Activated naive CD4-positive, alpha-beta T cell treated with anti-CD3 and anti-CD28 coated beads for 36 hours (primary cell): ENCODE results near the gene PDIA2. TPM values are rescaled to one million over a fixed set of nuclear protein-coding genes. Genes with fewer than 3 reads are reported as not detected.
"Not testable (repeated sequence)": the region's sequence is repeated elsewhere in the genome, so short reads cannot be mapped to it uniquely, and the experiment has no call there.

ENCODE experiments used
- CTCF ChIA-PET: fragments of 350-600 bp; sonication (Branson Sonifier 250); formaldehyde crosslinking; loops from one replicate; lab custom pipeline; 2021; ENCODE audit warnings: antibody characterized with exemption; lab: Charles Lee
- DNase-seq: peaks from one replicate; pipeline ENCODE4 v3.0.0-alpha.2; 2020
- H3K27ac Mint-ChIP-seq: one replicate; pipeline ENCODE4 v1.8.0; 2021; ENCODE audit warnings: mild to moderate bottlenecking, mixed read lengths
- H3K27me3 Mint-ChIP-seq: one replicate; pipeline ENCODE4 v1.8.0; 2021; ENCODE audit warnings: low read depth, mixed read lengths
- H3K36me3 Mint-ChIP-seq: one replicate; pipeline ENCODE4 v1.8.0; 2021; ENCODE audit warnings: low read depth, mixed read lengths
- H3K4me1 Mint-ChIP-seq: one replicate; pipeline ENCODE4 v1.8.0; 2021; ENCODE audit warnings: low read depth, mixed read lengths
- H3K4me3 Mint-ChIP-seq: one replicate; pipeline ENCODE4 v1.8.0; 2021; ENCODE audit warnings: mild to moderate bottlenecking, moderate library complexity, mixed read lengths
- H3K9me3 Mint-ChIP-seq: one replicate; pipeline ENCODE4 v1.8.0; 2021; ENCODE audit warnings: mixed read lengths
- intact Hi-C: fragments of 100-400 bp; cut with micrococcal nuclease; formaldehyde crosslinking; loops from one replicate; pipeline ENCODE4 v1.15.1; 2023
- total RNA-seq, 2 experiments: library from RNA; stranded (reverse); gene quantifications; one replicate each; pipeline ENCODE4 v1.2.3, GENCODE V29; 2021

The PDIA2 gene
- total RNA-seq, 2 experiments from 2014 or later: not detected

DNA sequence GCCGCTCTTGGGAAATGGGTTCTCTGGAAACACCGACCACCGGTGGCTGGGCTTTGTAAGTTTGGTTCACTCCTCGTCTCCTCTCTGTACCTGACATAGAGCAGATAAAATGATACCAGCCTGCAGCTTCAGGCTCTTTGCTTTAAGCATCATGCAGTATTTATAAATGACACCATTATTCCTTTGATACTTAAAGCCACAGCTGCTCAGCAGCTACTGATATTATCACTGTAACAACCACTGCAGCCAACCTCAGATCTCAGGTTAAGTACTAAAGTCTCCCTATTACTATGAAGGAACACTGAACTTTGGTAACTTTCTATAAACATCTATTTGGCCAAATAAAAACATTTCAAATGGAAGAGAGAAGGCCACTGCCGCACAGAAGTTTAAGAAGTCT lies 34.6 kb downstream of the PDIA2 start:
- CTCF ChIA-PET: no interaction called here
- Mint-ChIP-seq H3K4me1 (peaks cover 40% of the 10 kb centered on the region), H3K27ac (no peak overlapping the region), H3K9me3 (no peaks in the 10 kb centered on the region), H3K4me3 (no peak overlapping the region), H3K36me3 (no peaks in the 10 kb centered on the region), H3K27me3 (no peaks in the 10 kb centered on the region)
- intact Hi-C loops: no loop called here
- DNase-seq: no peak

DNA sequence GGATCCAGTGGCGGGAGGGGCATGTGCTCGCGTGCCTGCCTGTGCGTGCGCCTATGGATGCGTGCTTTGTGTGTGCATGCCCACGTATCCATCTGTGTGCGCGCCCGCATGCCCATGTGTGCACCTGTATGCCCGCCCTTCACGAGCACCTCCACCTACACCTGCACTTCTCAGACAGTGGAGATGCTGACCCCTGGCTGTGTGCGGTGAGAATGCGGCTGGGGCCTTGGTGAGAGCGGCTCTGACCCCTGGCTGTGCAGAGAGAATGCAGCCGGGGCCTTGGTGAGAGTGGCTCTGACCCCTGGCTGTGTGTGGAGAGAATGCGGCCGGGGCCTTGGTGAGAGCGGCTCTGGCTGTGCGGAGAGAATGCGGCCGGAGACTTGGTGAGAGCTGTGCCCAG lies 35.7 kb downstream of the PDIA2 start:
- peak; percentile 39 for DNase-seq
- Mint-ChIP-seq H3K9me3 (no peaks in the 10 kb centered on the region), H3K4me3 (no peak overlapping the region), H3K36me3 (no peaks in the 10 kb centered on the region), H3K27me3 (no peaks in the 10 kb centered on the region), H3K27ac (no peak overlapping the region), H3K4me1 (peaks cover 46% of the 10 kb centered on the region)
- intact Hi-C loops: no loop called here
- CTCF ChIA-PET: no interaction called here

DNA sequence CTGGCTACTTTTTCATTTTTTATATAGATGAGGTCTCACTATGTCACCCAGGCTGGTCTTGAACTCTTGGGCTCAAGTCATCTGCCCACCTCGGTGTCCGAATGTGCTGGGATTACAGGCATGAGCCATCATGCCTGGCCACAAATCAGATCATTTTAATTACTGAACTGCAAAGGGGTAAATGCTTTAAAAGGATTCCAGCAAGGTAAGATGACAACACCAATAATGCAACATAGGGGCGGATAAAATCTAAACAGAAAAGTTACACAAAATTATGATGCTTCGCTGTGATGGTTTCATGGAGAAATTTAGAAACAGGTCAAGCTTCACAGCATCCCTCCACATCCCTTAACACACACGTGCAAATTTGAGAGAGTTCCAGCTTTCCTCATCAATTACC lies 37.2 kb downstream of the PDIA2 start:
- Mint-ChIP-seq H3K36me3 (no peaks in the 10 kb centered on the region), H3K27ac (no peak overlapping the region), H3K9me3 (no peaks in the 10 kb centered on the region), H3K4me3 (no peak overlapping the region), H3K4me1 (peaks cover 60% of the 10 kb centered on the region), H3K27me3 (no peaks in the 10 kb centered on the region)
- intact Hi-C loops: no loop called here
- DNase-seq: no peak
- CTCF ChIA-PET: interaction anchor here (0.6 kb wide), 1 partner anchor 214 kb away, joined by 3 read pairs; no protein-coding TSS in a partner anchor

DNA sequence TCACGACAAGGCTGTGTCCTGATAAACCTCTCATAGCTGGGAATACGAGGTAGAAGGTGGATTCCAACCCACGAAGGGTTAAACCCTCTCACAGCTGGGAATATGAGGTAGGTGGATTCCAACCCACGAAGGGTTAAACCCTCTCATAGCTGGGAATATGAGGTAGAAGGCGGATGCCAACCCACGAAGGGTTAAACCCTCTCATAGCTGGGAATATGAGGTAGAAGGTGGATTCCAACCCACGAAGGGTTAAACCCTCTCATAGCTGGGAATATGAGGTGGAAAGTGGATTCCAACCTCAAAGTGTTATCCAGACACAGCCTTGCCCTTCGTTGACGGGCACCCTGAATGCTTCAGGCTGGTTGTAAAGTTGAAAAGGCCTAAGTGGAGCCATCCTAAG lies 38.6 kb downstream of the PDIA2 start:
- no peaks in the 10 kb centered on the region for H3K27me3 Mint-ChIP-seq
- peaks cover 68% of the 10 kb centered on the region for H3K4me1 Mint-ChIP-seq
- no peaks in the 10 kb centered on the region for H3K9me3 Mint-ChIP-seq
- H3K4me3 Mint-ChIP-seq: no peak overlapping the region
- no peaks in the 10 kb centered on the region for H3K36me3 Mint-ChIP-seq
- CTCF ChIA-PET: interaction anchor here (0.6 kb wide), 2 partner anchors 11 to 122 kb away, joined by 3 read pairs; no protein-coding TSS in a partner anchor
- intact Hi-C loops: no loop called here
- H3K27ac Mint-ChIP-seq: no peak overlapping the region
- DNase-seq: no peak

DNA sequence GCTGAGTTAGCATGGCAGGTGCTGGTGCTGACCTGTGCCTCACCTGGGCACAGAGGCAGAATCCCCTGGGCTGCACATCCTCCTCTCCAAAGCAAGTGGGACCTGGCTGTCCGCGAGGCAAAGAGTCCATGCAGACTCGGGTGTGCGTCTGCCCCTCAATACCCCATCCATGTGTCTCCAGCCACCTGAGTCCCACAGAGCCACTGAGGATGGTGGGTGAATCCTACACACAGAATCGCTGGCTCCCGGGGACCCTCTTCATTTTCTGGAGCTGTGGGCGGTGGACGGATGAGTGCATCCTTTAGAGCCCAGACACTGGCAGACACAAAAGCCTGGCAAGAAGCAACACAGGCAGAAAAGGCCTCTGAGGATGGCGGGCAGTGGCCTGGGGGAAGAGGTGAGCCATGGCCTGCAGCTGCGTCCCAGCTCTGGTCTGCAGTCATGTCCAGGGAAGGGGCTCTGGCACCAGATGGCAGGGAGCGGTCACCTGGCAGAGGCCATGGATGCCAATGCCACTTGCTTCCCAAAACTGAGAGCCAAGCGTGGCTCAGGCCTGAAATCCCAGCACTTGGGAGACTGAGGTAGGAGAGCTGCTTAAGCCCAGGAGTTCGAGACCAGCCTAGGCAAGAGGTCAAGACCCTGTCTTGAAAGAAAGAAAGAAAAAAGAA lies 39.6 kb downstream of the PDIA2 start:
- Mint-ChIP-seq H3K9me3 (no peaks in the 10 kb centered on the region), H3K27ac (no peak overlapping the region)
- CTCF ChIA-PET: no interaction called here

DNA sequence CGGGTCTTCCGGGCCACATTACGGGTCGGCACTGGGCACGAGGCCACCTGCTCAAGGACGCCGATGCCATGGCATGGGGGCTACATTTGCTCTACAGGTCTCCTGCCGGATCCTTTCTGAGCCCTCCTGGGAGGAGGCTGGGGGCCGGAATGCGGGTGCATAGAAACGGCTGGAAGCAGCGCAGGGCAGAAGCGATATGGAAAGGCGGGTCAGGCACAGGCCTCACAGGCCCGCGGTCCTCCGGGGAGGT lies 41.2 kb downstream of the PDIA2 start:
- Mint-ChIP-seq H3K27ac (peak overlapping the region; percentile 55), H3K36me3 (no peaks in the 10 kb centered on the region), H3K27me3 (no peaks in the 10 kb centered on the region), H3K4me3 (peak overlapping the region; percentile 71), H3K4me1 (peaks cover 67% of the 10 kb centered on the region), H3K9me3 (no peaks in the 10 kb centered on the region)
- intact Hi-C loops: loop anchor here (2.0 kb wide), 1 partner anchor 89 kb away; the partner anchor contains the start of gene FAM234A
- no peak for DNase-seq
- CTCF ChIA-PET: interaction anchor here (0.6 kb wide), 1 partner anchor 82 kb away, joined by 3 read pairs; no protein-coding TSS in a partner anchor

More for the DNA sequence above, 39.6 kb downstream of the PDIA2 start:
- H3K27me3 Mint-ChIP-seq: no peaks in the 10 kb centered on the region
- no peak for DNase-seq
- intact Hi-C loops: no loop called here
- H3K36me3 Mint-ChIP-seq: no peaks in the 10 kb centered on the region
- peaks cover 74% of the 10 kb centered on the region for H3K4me1 Mint-ChIP-seq
- no peak overlapping the region for H3K4me3 Mint-ChIP-seq

DNA sequence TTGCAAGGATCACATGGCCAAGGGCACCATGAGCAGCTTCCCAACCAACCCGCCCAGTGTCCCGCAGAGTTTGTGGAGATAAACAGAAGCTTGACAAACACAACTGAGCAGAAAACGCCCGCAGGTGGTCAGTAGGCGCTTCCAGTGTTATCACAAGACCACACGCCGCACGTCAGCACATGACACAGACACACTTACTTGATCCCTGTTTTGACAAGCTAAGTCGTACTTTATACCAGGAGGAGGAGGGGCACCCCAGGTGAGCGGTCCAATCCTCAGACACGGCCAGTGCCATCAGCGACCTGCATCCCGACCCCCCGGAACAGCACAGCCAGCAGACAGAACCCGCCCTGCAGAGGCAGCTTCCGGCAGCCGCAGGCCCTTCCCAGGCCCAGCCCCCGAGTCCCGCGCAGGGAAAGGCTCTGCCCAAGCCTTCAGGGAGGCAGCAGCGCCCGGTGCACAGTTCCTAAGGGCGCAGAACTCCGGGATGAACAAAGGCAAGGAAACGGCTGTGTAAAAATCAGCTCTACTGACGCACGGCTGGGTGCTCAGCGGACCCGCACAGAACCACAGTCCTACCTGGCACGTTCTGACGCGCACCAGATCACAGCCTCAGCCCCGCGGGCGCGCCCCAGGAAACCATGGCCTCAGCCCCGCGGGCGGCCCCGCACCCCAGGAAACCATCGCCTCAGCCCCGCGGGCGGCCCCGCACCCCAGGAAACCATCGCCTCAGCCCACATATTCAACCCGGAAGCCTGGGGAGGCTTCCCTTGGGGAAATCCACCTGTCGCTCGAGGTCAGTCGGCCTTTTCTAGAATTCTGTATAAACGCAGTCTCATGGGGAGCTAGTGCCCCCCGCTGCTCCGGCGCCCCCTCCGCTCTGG lies 41.7 kb downstream of the PDIA2 start:
- CTCF ChIA-PET: interaction anchor here (0.6 to 0.7 kb wide), 2 partner anchors 82 to 89 kb away, joined by 3 read pairs; no protein-coding TSS in a partner anchor
- H3K36me3 Mint-ChIP-seq: no peaks in the 10 kb centered on the region
- DNase-seq: peak; percentile 83
- no peaks in the 10 kb centered on the region for H3K27me3 Mint-ChIP-seq
- peak overlapping the region; percentile 71 for H3K4me3 Mint-ChIP-seq
- no peaks in the 10 kb centered on the region for H3K9me3 Mint-ChIP-seq
- H3K27ac Mint-ChIP-seq: peak overlapping the region; percentile 55
- intact Hi-C loops: loop anchor here (1.0 to 2.0 kb wide), 2 partner anchors 28 to 90 kb away; partner anchors contain the start of genes AXIN1 and FAM234A
- H3K4me1 Mint-ChIP-seq: peaks cover 64% of the 10 kb centered on the region

DNA sequence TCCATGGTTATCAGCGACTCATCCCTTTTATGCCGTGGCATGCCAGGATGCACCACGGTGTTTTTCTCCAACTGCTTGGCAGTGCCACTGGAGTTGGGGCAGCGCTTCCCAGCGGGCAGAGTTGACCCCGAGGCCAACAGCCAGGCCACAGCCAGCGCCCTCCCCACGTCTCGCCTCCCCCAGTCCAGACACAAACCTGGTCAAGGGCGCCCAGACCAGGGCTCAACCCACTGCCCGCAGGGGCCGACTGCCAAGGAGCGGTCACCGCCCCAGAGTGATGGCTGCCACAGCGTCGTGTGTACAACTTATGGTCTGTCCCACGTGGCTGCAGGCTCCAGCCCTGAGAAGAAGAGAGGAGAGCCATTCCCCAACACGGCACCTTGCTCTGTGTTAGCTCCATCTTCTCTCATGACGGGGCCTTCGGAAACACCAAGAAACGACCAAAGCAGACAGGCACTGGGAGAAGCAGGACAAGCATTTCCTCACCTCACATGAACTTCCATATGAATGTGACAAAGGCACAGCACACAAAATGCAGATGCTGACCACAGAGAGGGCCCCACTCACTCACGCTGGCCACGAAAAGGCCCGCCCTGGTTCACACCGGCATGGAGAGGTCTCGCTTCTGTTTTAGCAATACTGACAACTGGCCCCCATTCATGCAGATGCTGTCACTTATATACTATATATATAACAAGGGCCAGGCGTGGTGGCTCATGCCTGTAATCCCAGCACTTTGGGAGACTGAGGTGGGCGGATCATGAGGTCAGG lies 42.6 kb downstream of the PDIA2 start:
- Mint-ChIP-seq H3K4me3 (peak overlapping the region; percentile 71), H3K36me3 (peaks cover 2% of the 10 kb centered on the region), H3K27me3 (no peaks in the 10 kb centered on the region), H3K27ac (peak overlapping the region; percentile 55), H3K4me1 (peaks cover 63% of the 10 kb centered on the region), H3K9me3 (no peaks in the 10 kb centered on the region)
- CTCF ChIA-PET: interaction anchor here (0.6 kb wide), 1 partner anchor 61 kb away, joined by 3 read pairs; no protein-coding TSS in a partner anchor
- intact Hi-C loops: loop anchor here (1.0 to 2.0 kb wide), 2 partner anchors 27 to 91 kb away; partner anchors contain the start of genes AXIN1 and FAM234A
- no peak for DNase-seq

DNA sequence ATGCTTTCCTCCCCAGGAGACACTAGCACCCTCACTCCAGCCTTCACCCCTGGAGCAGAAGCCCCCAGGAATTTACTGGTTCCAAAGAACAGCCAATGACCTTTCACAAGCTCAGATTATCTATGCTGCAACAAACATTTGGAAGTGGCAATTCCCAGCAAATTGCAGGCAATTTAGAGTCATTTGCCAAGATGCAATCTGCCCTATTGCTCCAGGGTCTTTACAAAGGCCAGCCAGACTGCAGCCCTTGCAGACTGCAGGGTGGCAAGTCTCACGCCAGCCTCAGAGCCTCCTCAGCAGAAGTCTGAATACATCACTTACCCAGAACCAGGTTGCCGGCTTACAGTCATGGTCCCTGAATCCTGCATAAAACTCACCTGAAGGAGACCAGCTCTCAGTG lies 47.8 kb downstream of the PDIA2 start:
- no peak overlapping the region for H3K4me3 Mint-ChIP-seq
- H3K36me3 Mint-ChIP-seq: peaks cover 2% of the 10 kb centered on the region
- CTCF ChIA-PET: interaction anchor here (0.6 kb wide), 1 partner anchor 126 kb away, joined by 4 read pairs; no protein-coding TSS in a partner anchor
- peaks cover 59% of the 10 kb centered on the region for H3K4me1 Mint-ChIP-seq
- H3K27ac Mint-ChIP-seq: no peak overlapping the region
- intact Hi-C loops: no loop called here
- no peak for DNase-seq
- H3K9me3 Mint-ChIP-seq: no peaks in the 10 kb centered on the region
- H3K27me3 Mint-ChIP-seq: no peaks in the 10 kb centered on the region

DNA sequence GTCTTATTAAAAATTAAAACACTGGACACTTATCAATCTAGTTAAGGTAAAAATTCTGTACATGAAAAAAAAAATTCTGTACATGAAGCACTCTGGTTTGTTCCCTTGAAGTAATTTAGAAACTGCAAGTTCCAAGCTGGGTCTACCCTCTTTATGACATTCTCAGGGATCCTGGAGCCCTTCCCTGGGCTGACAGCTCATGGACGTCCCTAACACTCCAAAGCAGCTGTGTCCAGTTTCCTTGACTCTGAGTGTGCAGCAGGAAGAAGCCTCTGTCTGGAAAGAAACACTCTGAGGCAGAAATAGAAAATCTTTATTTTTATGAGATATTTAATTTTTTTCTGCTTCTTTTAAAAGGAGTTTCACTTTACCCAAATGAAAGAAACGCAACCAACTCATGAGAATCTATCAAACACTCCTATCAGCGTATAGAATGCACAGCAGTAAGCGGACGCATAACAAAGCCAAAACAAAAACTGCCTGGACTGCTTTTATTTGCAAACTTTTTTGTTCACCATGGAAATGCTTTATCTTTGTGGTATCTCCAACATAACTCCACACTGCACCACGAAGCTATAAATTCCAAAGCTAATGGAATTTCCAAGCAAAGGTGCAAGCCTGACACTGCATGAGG lies 48.3 kb downstream of the PDIA2 start:
- intact Hi-C loops, DNase-seq, H3K36me3 Mint-ChIP-seq, H3K27me3 Mint-ChIP-seq, H3K27ac Mint-ChIP-seq, H3K9me3 Mint-ChIP-seq, H3K4me3 Mint-ChIP-seq: not testable (repeated sequence)
- CTCF ChIA-PET: interaction anchor here (0.6 kb wide), 1 partner anchor 127 kb away, joined by 4 read pairs; no protein-coding TSS in a partner anchor
- H3K4me1 Mint-ChIP-seq: peaks cover 62% of the 10 kb centered on the region

DNA sequence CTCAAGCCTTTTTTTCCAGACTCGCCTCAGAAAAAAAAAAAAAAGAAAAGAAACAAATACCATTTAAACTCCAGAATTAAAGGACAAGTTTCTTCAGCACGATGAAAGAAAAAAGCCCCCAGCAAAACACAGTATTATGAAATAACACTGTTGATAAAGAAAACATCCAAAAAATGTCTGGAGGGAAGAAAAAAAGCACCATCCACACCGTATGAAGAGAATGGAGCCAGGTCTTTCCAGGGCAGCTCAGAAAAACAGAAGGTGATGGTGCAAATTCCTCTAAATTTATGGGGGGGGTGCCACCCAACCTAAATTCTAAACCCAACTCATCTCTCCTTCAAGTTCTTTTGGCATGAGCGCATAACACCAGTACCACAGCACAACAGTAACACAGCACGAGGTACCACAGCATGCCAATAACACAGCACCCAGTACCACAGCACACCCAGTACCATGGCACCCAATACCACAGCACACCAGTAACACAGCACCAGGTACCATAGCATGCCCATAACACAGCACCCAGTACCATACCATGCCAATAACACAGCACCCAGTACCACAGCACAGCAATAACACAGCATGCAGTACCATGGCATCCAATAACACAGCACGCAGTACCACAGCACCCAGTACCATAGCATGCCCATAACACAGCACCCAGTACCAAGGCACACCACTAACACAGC lies 50.6 kb downstream of the PDIA2 start:
- CTCF ChIA-PET: no interaction called here
- intact Hi-C loops: no loop called here
- no peak for DNase-seq
- peaks cover 55% of the 10 kb centered on the region for H3K4me1 Mint-ChIP-seq
- H3K4me3 Mint-ChIP-seq: no peak overlapping the region
- no peak overlapping the region for H3K27ac Mint-ChIP-seq
- H3K36me3 Mint-ChIP-seq: peaks cover 2% of the 10 kb centered on the region
- no peaks in the 10 kb centered on the region for H3K9me3 Mint-ChIP-seq
- H3K27me3 Mint-ChIP-seq: no peaks in the 10 kb centered on the region
